ENCODE data around the gene SGO2.
"Not testable (repeated sequence)": the region's sequence is repeated elsewhere in the genome, so short reads cannot be mapped to it uniquely, and the experiment has no call there.

Gene SGO2

DNA sequence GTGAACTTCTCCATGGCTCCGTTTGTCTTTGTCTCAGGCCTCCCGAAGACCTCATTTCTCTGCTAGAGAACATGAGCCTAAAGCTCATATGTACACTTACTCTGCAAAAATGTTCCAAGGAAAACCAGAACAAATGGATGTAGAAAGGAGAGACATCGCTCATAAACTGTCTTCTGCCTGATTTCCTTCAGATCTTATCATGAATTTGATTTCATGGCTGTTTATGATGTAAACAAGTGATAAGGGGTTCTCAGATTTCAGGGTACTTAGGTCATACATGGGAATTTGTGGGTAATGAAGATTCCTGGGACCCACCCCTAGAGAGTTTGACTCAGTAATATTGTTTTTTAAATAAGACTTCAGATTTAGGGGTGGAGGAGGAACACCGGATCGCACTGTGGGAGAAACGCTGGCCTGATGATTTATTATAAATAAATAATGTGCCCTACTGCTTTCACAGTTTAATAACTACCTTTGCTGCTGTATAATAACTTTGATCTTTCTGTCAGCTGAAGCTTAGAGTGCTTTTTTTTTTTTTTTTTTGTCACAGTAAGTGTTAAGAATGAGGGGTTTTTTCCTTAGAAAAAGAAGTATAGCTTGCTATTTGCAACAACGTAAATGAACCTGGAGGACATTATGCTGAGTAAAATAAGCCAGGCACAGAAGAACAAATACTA is 74.7 kb downstream of the SGO2 start:
- TF ChIP-seq, protein P1, sequence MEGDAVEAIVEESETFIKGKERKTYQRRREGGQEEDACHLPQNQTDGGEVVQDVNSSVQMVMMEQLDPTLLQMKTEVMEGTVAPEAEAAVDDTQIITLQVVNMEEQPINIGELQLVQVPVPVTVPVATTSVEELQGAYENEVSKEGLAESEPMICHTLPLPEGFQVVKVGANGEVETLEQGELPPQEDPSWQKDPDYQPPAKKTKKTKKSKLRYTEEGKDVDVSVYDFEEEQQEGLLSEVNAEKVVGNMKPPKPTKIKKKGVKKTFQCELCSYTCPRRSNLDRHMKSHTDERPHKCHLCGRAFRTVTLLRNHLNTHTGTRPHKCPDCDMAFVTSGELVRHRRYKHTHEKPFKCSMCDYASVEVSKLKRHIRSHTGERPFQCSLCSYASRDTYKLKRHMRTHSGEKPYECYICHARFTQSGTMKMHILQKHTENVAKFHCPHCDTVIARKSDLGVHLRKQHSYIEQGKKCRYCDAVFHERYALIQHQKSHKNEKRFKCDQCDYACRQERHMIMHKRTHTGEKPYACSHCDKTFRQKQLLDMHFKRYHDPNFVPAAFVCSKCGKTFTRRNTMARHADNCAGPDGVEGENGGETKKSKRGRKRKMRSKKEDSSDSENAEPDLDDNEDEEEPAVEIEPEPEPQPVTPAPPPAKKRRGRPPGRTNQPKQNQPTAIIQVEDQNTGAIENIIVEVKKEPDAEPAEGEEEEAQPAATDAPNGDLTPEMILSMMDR (conservative IDR thresholded peaks at IDR 0.05; ENCODE audit: low read depth, low read length) = no peak
- DNase-seq (ENCODE audit: low read depth) = no peak
- no peak overlapping the region for H3K4me3 ChIP-seq (ENCODE audit: low read length)

DNA sequence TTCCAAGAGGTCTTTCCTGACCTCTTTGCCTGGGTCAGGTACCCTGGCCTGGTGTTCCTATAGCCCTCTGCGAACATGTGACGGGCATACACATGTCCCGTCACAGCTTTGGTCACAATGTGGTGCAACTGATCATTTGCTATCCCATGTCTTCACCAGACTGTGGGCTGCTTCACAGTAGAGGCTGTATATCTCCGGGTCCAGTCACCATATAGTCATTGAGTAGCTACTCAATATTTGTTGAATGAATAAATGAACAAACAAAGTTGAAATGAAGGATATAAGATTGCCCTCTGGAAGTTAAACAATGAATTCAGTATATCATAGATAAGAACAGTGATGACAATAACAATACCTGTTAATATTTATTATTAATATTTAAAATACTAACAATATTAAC is 76.6 kb downstream of the SGO2 start:
- H3K4me3 ChIP-seq (ENCODE audit: low read length) = no peak overlapping the region
- TF ChIP-seq, protein P1 (conservative IDR thresholded peaks at IDR 0.05; ENCODE audit: low read depth, low read length) = no peak
- no peak for DNase-seq (ENCODE audit: low read depth)

DNA sequence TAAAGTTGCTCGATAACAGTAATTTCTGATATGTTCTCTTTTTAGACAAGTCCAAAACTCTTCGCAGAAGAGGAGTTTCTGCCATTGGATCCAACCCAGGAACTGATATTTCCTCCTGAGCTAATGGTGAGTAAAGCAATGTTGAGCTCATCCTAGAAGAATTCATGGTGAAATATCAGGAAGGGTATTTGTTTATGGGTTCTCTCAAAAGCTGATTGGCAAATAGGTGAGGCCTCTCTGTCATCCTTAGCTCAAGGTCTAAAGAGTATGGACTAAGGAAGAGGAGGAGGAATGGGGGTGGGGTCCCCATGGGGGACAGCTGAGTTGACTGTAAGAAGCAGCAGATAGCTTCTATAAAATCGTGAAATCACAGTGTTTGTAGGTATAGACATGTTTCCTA is 78.0 kb downstream of the SGO2 start:
- TF ChIP-seq, protein P1 (conservative IDR thresholded peaks at IDR 0.05; ENCODE audit: low read depth, low read length) = no peak
- DNase-seq (ENCODE audit: low read depth) = no peak
- no peak overlapping the region for H3K4me3 ChIP-seq (ENCODE audit: low read length)

DNA sequence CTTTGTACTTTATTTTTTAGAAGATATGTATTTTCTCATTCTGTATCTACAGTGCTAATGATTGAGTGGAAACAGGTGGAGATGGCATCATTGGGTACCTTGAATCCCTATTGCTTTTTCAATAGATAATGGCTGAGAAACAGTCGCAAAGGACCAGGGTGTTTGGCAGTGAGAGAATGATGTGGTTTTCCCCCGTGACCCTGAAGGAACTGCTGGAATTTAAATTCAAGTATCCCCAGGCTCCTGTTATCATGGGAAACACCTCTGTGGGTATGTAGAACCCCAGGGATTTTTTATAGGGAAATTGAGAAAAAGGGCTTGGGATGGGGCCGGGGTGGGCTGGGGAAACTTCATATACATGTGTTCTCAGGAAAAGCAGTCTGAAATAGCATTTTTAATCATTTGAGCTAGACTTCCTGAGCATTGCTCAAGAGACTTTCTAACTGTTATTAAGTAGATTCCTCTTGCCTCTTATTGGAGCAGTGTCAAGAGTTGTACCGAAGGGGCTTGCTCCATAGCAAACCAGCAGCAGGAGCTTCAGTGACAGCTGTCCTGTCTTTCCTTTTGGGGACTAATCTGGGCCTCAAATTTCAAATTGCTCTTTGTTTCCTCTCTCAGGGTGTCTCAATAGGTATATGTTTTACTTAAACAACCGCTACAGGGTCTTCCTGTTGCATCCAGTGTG is 78.7 kb downstream of the SGO2 start:
- H3K4me3 ChIP-seq (ENCODE audit: low read length) = no peak overlapping the region
- TF ChIP-seq, protein P1 (conservative IDR thresholded peaks at IDR 0.05; ENCODE audit: low read depth, low read length) = no peak
- DNase-seq (ENCODE audit: low read depth) = no peak

DNA sequence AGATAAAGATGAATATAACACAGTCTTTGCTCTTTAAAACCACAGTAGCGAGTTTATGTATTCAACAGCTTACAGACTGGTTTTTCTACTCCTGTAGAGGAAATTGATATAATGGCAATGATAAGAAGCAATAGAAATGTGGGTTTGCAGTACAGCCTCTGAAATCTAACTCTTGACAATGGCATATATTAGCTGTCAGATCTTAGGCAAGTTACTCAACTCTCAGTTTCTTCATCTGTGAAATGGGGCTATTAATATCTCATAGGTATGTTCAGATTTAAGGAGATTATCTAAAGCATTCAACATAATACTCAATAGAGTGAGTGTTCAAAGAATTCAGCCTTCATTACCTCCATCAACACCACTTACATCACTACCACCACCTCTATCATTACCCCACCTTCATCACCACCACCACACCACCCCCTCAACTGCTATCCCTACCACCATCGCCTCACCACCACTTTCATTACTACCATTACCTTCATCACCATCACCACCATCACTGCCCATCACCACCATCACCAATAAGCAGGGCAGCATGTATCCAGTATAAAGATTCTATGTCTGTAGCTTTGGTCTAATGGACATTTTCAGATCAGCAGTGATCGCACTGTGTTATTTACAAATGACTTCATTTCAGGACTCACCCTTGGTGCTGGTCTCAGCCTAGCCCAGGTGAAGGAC is 82.5 kb downstream of the SGO2 start:
- H3K4me3 ChIP-seq (ENCODE audit: low read length) = no peak overlapping the region
- TF ChIP-seq, protein P1 (conservative IDR thresholded peaks at IDR 0.05; ENCODE audit: low read depth, low read length) = no peak
- DNase-seq (ENCODE audit: low read depth) = no peak

DNA sequence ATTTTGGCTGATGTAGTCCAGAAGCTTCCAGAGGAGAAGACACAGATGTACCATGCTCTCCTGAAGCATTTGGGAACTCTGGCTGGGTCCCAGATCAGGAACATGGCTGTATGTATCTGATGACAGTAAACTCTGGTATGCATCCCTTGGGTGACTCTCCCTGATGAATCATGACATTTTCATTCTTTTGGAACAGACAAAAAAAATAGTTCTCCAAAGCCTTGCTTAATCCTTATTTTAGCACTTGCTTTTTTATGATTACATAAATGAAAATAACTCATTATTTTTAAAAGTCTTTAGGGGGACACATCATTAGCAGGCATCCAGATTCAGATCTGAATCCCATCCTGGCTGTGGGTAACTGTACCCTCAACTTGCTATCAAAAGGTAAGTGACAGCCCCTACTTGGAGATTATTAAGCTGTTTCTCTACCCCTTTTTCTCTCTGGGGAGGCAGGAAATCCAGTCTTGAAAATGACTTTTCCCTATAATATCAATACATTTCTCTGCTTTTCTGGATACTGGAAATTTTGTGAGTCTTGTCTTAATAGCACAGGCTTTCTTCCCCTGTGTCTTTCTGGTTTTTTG is 83.1 kb downstream of the SGO2 start:
- TF ChIP-seq, protein P1 (conservative IDR thresholded peaks at IDR 0.05; ENCODE audit: low read depth, low read length) = no peak
- no peak overlapping the region for H3K4me3 ChIP-seq (ENCODE audit: low read length)

DNA sequence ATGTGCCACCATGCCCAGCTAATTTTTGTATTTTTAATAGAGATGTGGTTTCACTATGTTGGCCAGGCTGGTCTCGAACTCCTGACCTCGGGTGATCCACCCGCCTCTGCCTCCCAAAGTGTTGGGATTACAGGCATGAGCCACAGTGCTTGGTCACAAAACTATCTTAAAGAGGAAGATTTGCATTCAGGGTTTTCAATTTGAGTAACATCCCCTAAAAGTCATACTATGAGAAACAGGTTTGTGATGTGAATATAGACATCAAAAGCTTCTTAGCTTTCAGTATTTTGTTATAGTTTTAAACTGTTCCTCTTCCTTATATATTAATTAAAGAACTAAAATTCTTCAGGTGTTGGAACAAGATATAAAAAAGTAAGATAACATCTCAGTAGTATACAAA is 84.2 kb downstream of the SGO2 start:
- H3K4me3 ChIP-seq (ENCODE audit: low read length) = not testable (repeated sequence)

More for the DNA sequence above, 83.1 kb downstream of the SGO2 start:
- no peak for DNase-seq (ENCODE audit: low read depth)

More for the DNA sequence above, 84.2 kb downstream of the SGO2 start:
- DNase-seq (ENCODE audit: low read depth) = not testable (repeated sequence)

All from retinal pigment epithelial cell (primary cell).